ENCODE results near the gene KCNAB2. TPM values are rescaled to one million over a fixed set of nuclear protein-coding genes. Genes with fewer than 3 reads are reported as not detected.

Gene KCNAB2
- total and polyA plus RNA-seq, 4 donors: 1.8 to 5.9 (median 4.5) TPM

GRCh38 chr1:6113116-6113515, 67.4 kb downstream of the KCNAB2 start:
- H3K4me1 ChIP-seq (ENCODE audit: control insufficient read depth in 4 of 4, insufficient read depth in 4 of 4, low read length in 3 of 4): no peaks in the 10 kb centered on the region
- no peak for DNase-seq (ENCODE audit: low spot score)
- TF ChIP-seq GABPA (IDR thresholded peaks at IDR 0.05 in 1 of 2, conservative IDR thresholded peaks at IDR 0.05 in 1 of 2): no peak
- H3K9me3 ChIP-seq (ENCODE audit: control insufficient read depth in 4 of 4, low read length in 3 of 4): peaks cover 0 to 2% (median 0%) of the 10 kb centered on the region in 4 donors
- no peak overlapping the region for H3K27ac ChIP-seq (ENCODE audit: low read depth in 1 of 2, low read length in 2 of 2)
- WGBS: 65% methylated on average over 10 of the region's 10 CpGs
- no peak overlapping the region for H3K9ac ChIP-seq (ENCODE audit: low read depth in 1 of 2, low read length in 2 of 2)
- H3K4me3 ChIP-seq (ENCODE audit: low read depth in 1 of 3, low read length in 3 of 3): no peak overlapping the region
- H3K36me3 ChIP-seq (ENCODE audit: control insufficient read depth in 4 of 4, insufficient read depth in 3 of 4, low read depth in 1 of 4, low read length in 3 of 4): no peaks in the 10 kb centered on the region
- peaks cover 0 to 3% (median 0%) of the 10 kb centered on the region in 4 donors for H3K27me3 ChIP-seq (ENCODE audit: control insufficient read depth in 4 of 4, insufficient read depth in 4 of 4, low read length in 3 of 4)

GRCh38 chr1:6113745-6114144, 68.1 kb downstream of the KCNAB2 start:
- WGBS: 87% methylated on average over 14 of the region's 14 CpGs
- Histone ChIP-seq H3K4me3 (ENCODE audit: low read depth in 1 of 3, low read length in 3 of 3) (no peak overlapping the region), H3K27ac (ENCODE audit: low read depth in 1 of 2, low read length in 2 of 2) (no peak overlapping the region), H3K9ac (ENCODE audit: low read depth in 1 of 2, low read length in 2 of 2) (no peak overlapping the region), H3K36me3 (ENCODE audit: control insufficient read depth in 4 of 4, insufficient read depth in 3 of 4, low read depth in 1 of 4, low read length in 3 of 4) (no peaks in the 10 kb centered on the region), H3K4me1 (ENCODE audit: control insufficient read depth in 4 of 4, insufficient read depth in 4 of 4, low read length in 3 of 4) (no peaks in the 10 kb centered on the region), H3K9me3 (ENCODE audit: control insufficient read depth in 4 of 4, low read length in 3 of 4) (peaks cover 0 to 2% (median 0%) of the 10 kb centered on the region in 4 donors), H3K27me3 (ENCODE audit: control insufficient read depth in 4 of 4, insufficient read depth in 4 of 4, low read length in 3 of 4) (peaks cover 0 to 3% (median 0%) of the 10 kb centered on the region in 4 donors)
- DNase-seq (ENCODE audit: low spot score): no peak
- TF ChIP-seq HNF4A (conservative IDR thresholded peaks at IDR 0.05) (no peak), HNF4G (IDR thresholded peaks at IDR 0.05) (no peak), JUND (IDR thresholded peaks at IDR 0.05) (no peak)

GRCh38 chr1:6116137-6116536, 70.4 kb downstream of the KCNAB2 start:
- Histone ChIP-seq H3K9ac (ENCODE audit: low read depth in 1 of 2, low read length in 2 of 2) (no peak overlapping the region), H3K4me3 (ENCODE audit: low read depth in 1 of 3, low read length in 3 of 3) (no peak overlapping the region), H3K36me3 (ENCODE audit: control insufficient read depth in 4 of 4, insufficient read depth in 3 of 4, low read depth in 1 of 4, low read length in 3 of 4) (no peaks in the 10 kb centered on the region), H3K27ac (ENCODE audit: low read depth in 1 of 2, low read length in 2 of 2) (no peak overlapping the region), H3K27me3 (ENCODE audit: control insufficient read depth in 4 of 4, insufficient read depth in 4 of 4, low read length in 3 of 4) (no peaks in the 10 kb centered on the region), H3K9me3 (ENCODE audit: control insufficient read depth in 4 of 4, low read length in 3 of 4) (peaks cover 0 to 2% (median 0%) of the 10 kb centered on the region in 4 donors), H3K4me1 (ENCODE audit: control insufficient read depth in 4 of 4, insufficient read depth in 4 of 4, low read length in 3 of 4) (no peaks in the 10 kb centered on the region)
- TF ChIP-seq REST (IDR thresholded peaks at IDR 0.05) (no peak), ZBTB33 (IDR thresholded peaks at IDR 0.05) (no peak)
- 78% methylated on average over 1 of the region's 1 CpG for WGBS
- DNase-seq (ENCODE audit: low spot score): no peak

GRCh38 chr1:6117064-6117463, 71.4 kb downstream of the KCNAB2 start:
- no peak for DNase-seq (ENCODE audit: low spot score)
- no peak overlapping the region for H3K9ac ChIP-seq (ENCODE audit: low read depth in 1 of 2, low read length in 2 of 2)
- H3K9me3 ChIP-seq (ENCODE audit: control insufficient read depth in 4 of 4, low read length in 3 of 4): peaks cover 0 to 2% (median 0%) of the 10 kb centered on the region in 4 donors
- no peaks in the 10 kb centered on the region for H3K4me1 ChIP-seq (ENCODE audit: control insufficient read depth in 4 of 4, insufficient read depth in 4 of 4, low read length in 3 of 4)
- no peaks in the 10 kb centered on the region for H3K36me3 ChIP-seq (ENCODE audit: control insufficient read depth in 4 of 4, insufficient read depth in 3 of 4, low read depth in 1 of 4, low read length in 3 of 4)
- no peak overlapping the region for H3K4me3 ChIP-seq (ENCODE audit: low read depth in 1 of 3, low read length in 3 of 3)
- 88% methylated on average over 2 of the region's 2 CpGs for WGBS
- no peaks in the 10 kb centered on the region for H3K27me3 ChIP-seq (ENCODE audit: control insufficient read depth in 4 of 4, insufficient read depth in 4 of 4, low read length in 3 of 4)
- H3K27ac ChIP-seq (ENCODE audit: low read depth in 1 of 2, low read length in 2 of 2): no peak overlapping the region
- no peak for TF ChIP-seq JUND (IDR thresholded peaks at IDR 0.05)
- TF ChIP-seq MAX (IDR thresholded peaks at IDR 0.05): no peak
- no peak for TF ChIP-seq FOXA2 (IDR thresholded peaks at IDR 0.05)
- TF ChIP-seq HNF4G (IDR thresholded peaks at IDR 0.05): no peak
- TF ChIP-seq CTCF (IDR thresholded peaks at IDR 0.05; ENCODE audit: low read depth, low read length, missing input control): no peak
- no peak for TF ChIP-seq ATF3 (IDR thresholded peaks at IDR 0.05)
- TF ChIP-seq NR2F2 (IDR thresholded peaks at IDR 0.05): no peak
- no peak for TF ChIP-seq ZBTB33 (IDR thresholded peaks at IDR 0.05)
- TF ChIP-seq RXRA (IDR thresholded peaks at IDR 0.05): no peak
- no peak for TF ChIP-seq TAF1 (conservative IDR thresholded peaks at IDR 0.05)
- TF ChIP-seq FOXA1 (IDR thresholded peaks at IDR 0.05): no peak

Data from liver (tissue), 9 donors.